HEK293 (cell line): ENCODE measurements around the gene ZPLD1.

Experiments
- EGR2 ChIP-seq: fragments of 450-650 bp; formaldehyde crosslinking; IDR thresholded peaks from 2 replicates; pipeline ENCODE4 v1.5.1; 2016; ENCODE audit warnings: low read depth, missing biosample characterization, missing genetic modification characterization
- KLF1 ChIP-seq: fragments of 450-650 bp; formaldehyde crosslinking; IDR thresholded peaks from 2 replicates; pipeline ENCODE4 v1.5.1; 2016; ENCODE audit warnings: missing biosample characterization, missing genetic modification characterization
- KLF7 ChIP-seq: fragments of 450-650 bp; formaldehyde crosslinking; IDR thresholded peaks from 2 replicates; pipeline ENCODE4 v1.5.1; 2016; ENCODE audit warnings: missing biosample characterization, missing genetic modification characterization, borderline replicate concordance
- YY1 ChIP-seq: fragments of 450-650 bp; formaldehyde crosslinking; IDR thresholded peaks from 2 replicates; pipeline ENCODE4 v1.5.1; 2018; ENCODE audit warnings: missing biosample characterization, missing genetic modification characterization
- ZBTB17 ChIP-seq: fragments of 450-650 bp; formaldehyde crosslinking; IDR thresholded peaks from 2 replicates; pipeline ENCODE4 v1.5.1; 2016; ENCODE audit warnings: missing biosample characterization, missing genetic modification characterization
- ZNF184 ChIP-seq: fragments of 450-650 bp; IDR thresholded peaks from 2 replicates; pipeline ENCODE4 v1.5.1; 2018; ENCODE audit warnings: missing biosample characterization, mild to moderate bottlenecking, missing genetic modification characterization
- ZNF274 ChIP-seq, 2 experiments: fragments of 200-500 bp in 1 of 2; fragments of 450-650 bp in 1 of 2; sonication (Bioruptor generic) in 1 of 2; formaldehyde crosslinking in 1 of 2; IDR thresholded peaks; 2 replicates each; pipeline versions ENCODE4 v1.5.1 to v1.6.1; 2014 to 2016; ENCODE audit warnings: borderline replicate concordance in 1 of 2, inconsistent platforms in 1 of 2, low read length in 1 of 2, missing biosample characterization in 1 of 2, missing genetic modification characterization in 1 of 2
- ZNF501 ChIP-seq: fragments of 450-650 bp; formaldehyde crosslinking; IDR thresholded peaks from 2 replicates; pipeline ENCODE4 v1.5.1; 2016; ENCODE audit warnings: missing biosample characterization, missing genetic modification characterization
- ZNF571 ChIP-seq: fragments of 450-650 bp; formaldehyde crosslinking; IDR thresholded peaks from 2 replicates; pipeline ENCODE4 v1.5.0; 2017; ENCODE audit warnings: missing biosample characterization, missing genetic modification characterization
- ZNF785 ChIP-seq: fragments of 450-650 bp; formaldehyde crosslinking; IDR thresholded peaks from 2 replicates; pipeline ENCODE4 v1.5.1; 2016; ENCODE audit warnings: missing biosample characterization, missing genetic modification characterization
- ZSCAN18 ChIP-seq: fragments of 450-650 bp; formaldehyde crosslinking; IDR thresholded peaks from 2 replicates; pipeline ENCODE4 v1.5.1; 2016; ENCODE audit warnings: missing biosample characterization, missing genetic modification characterization
- TF ChIP-seq, protein P1 (sequence below): fragments of 450-650 bp; formaldehyde crosslinking; IDR thresholded peaks from 2 replicates; pipeline ENCODE4 v1.5.1; 2016; ENCODE audit warnings: missing biosample characterization, missing genetic modification characterization
- TF ChIP-seq, protein P2 (sequence below): fragments of 450-650 bp; formaldehyde crosslinking; IDR thresholded peaks from 2 replicates; pipeline ENCODE4 v1.5.1; 2016; ENCODE audit warnings: missing biosample characterization, missing genetic modification characterization

DNA sequence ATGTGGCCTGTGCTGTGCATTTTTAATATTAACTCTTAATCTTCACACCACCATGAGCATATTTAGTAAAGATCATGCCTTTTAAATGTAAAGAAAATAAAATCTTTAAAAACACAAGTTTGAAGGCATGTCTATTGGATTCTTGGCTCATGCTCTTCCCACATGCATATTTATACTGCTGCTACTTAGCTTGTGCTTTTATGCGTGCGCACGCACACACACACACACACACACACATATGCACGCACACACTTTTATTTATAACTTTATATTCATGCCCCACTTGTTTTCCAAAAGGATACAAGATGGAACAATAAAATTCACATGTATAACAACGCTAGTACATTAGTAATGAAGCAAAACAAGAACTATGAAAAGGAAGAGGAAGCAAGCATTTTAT, 36.1 kb upstream of the ZPLD1 start:
- TF ChIP-seq ZSCAN18 (no peak), EGR2 (tag by site-specific recombination) (no peak), ZNF184 (no peak), KLF7 (tag by site-specific recombination) (no peak), YY1 (tag by site-specific recombination) (no peak), ZNF274 (IDR thresholded peaks at IDR 0.05; ENCODE audit: low read length) (no peak), ZNF274 (tag by site-specific recombination; IDR thresholded peaks at IDR 0.05; ENCODE audit: borderline replicate concordance) (no peak), ZNF785 (tag by site-specific recombination) (no peak), KLF1 (tag by site-specific recombination) (no peak), ZBTB17 (tag by site-specific recombination) (no peak), ZNF501 (no peak), ZNF571 (tag by site-specific recombination) (no peak)
- TF ChIP-seq, protein P1, sequence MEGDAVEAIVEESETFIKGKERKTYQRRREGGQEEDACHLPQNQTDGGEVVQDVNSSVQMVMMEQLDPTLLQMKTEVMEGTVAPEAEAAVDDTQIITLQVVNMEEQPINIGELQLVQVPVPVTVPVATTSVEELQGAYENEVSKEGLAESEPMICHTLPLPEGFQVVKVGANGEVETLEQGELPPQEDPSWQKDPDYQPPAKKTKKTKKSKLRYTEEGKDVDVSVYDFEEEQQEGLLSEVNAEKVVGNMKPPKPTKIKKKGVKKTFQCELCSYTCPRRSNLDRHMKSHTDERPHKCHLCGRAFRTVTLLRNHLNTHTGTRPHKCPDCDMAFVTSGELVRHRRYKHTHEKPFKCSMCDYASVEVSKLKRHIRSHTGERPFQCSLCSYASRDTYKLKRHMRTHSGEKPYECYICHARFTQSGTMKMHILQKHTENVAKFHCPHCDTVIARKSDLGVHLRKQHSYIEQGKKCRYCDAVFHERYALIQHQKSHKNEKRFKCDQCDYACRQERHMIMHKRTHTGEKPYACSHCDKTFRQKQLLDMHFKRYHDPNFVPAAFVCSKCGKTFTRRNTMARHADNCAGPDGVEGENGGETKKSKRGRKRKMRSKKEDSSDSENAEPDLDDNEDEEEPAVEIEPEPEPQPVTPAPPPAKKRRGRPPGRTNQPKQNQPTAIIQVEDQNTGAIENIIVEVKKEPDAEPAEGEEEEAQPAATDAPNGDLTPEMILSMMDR (tag by site-specific recombination): no peak
- TF ChIP-seq, protein P2, sequence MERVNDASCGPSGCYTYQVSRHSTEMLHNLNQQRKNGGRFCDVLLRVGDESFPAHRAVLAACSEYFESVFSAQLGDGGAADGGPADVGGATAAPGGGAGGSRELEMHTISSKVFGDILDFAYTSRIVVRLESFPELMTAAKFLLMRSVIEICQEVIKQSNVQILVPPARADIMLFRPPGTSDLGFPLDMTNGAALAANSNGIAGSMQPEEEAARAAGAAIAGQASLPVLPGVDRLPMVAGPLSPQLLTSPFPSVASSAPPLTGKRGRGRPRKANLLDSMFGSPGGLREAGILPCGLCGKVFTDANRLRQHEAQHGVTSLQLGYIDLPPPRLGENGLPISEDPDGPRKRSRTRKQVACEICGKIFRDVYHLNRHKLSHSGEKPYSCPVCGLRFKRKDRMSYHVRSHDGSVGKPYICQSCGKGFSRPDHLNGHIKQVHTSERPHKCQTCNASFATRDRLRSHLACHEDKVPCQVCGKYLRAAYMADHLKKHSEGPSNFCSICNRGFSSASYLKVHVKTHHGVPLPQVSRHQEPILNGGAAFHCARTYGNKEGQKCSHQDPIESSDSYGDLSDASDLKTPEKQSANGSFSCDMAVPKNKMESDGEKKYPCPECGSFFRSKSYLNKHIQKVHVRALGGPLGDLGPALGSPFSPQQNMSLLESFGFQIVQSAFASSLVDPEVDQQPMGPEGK (tag by site-specific recombination): no peak
